NOMO-1 treated with DMSO at 0.1 percent for 48 hours (cell line): ENCODE data around the gene DHX16.
"Not testable (repeated sequence)": the region's sequence is repeated elsewhere in the genome, so short reads cannot be mapped to it uniquely, and the experiment has no call there.

Experiments used
- DNase-seq: peaks from one replicate; lab custom pipeline; 2025; ENCODE audit not compliant: unreplicated experiment; lab: John Stamatoyannopoulos, UW

The DHX16 gene

GRCh38 chr6:30679765-30680535 lies 7.1 kb upstream of the DHX16 start:
- no peak for DNase-seq

DNA sequence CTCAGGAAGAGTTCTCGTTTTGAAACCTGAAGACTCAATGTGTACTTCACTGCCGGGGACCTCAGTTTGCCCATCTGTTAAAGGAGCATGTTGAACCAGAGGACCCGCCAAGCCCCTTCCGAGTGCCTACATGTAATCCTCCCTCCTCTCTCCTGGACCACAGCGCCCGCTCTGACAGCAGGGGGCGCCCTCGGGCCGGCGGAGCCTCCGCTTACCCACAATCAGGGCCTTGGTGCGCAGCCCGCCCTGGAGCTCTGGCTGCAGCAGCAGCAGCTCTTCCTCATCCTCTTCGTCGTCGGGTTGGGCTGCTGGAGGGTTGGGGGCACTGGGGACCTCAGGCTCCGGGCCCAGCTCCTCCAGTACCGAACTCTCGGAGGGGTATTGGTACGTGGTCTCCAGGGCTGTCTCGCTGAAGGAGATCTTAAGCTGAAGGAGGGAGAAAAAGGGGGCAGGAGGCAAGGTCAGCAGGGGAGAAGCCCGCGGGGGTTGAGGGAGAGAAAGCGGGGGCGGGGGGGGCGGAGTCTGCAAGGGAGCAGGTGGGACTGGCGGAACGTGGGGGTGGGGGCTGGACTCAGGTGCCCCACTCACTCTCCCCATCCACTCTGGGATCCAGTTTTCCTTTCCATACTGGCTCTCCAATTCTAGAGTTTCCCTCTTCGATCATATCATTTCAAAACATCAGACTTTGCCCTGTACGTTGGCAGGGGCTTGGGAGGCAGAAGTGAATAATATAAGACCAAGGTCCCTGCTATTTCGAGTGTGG lies 6.3 kb upstream of the DHX16 start:
- peak; percentile 76 for DNase-seq

DNA sequence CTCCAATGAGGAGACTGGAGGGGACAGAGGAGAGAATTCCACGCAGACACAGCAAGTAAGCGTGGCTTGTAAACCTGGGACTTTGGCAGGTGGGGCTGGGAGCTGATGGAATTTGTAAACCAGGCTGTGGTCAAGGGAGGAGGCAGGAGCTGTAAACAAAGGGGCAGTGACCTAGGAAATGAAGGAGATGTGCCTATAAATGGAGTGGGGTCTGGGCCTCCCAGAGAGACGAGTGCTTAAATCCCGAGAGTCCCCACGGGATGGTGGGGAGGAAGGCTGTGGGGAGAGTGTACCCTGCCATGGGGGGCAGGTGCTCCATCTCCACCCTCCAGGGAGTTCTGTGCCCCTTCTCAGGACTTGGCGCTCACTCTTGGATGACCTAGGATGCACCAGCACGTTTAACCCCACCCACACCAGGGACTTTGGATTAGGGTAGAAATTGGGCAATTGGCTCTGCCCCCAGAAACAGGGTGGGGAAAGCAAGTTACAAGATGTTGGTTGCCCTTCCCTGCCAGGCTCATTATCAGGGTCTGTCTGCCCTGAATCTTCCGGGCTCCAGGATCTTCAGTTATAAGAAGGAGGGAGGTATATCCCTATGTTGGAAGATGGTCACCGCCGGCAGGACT lies 4.0 kb upstream of the DHX16 start:
- DNase-seq, result no peak

DNA sequence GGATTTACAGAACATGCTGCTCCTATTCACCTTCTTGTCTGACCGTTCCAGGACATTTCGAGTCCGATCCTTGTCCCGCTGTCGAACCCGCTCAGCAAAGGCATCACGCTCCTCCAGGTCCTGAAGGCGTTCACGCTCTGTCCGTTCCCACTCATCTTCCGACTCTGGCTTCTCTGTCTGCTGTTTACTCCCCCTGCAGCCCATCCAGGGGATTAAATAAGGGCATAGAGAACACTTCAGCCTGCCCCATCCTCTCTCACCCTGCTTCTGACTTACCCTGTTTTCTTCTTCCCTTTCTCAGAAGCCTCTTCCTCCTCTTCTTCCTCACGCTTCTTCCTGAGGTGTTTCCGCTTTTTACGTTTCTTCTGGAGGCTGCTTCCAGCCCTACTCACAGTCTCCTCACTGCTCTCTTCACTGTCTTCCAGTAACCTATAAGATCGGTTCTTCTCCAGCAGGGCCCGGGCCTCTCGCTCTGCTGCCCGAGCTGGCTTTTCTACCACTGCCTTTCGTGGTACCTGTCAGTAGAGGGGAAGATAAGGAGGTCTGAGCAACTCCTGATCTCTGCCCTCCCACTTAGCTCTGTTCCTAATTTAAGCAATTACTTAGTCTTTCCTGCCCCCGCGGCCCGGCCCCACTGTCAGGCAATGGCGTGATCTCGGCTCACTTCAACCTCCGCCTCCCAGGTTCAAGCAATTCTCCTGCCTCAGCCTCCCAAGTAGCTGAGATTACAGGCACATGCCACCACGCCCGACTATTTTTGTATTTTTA lies 1.9 kb downstream of the DHX16 start:
- no peak for DNase-seq

GRCh38 chr6:30666300-30666699 lies 6.5 kb downstream of the DHX16 start:
- not testable (repeated sequence) for DNase-seq

DNA sequence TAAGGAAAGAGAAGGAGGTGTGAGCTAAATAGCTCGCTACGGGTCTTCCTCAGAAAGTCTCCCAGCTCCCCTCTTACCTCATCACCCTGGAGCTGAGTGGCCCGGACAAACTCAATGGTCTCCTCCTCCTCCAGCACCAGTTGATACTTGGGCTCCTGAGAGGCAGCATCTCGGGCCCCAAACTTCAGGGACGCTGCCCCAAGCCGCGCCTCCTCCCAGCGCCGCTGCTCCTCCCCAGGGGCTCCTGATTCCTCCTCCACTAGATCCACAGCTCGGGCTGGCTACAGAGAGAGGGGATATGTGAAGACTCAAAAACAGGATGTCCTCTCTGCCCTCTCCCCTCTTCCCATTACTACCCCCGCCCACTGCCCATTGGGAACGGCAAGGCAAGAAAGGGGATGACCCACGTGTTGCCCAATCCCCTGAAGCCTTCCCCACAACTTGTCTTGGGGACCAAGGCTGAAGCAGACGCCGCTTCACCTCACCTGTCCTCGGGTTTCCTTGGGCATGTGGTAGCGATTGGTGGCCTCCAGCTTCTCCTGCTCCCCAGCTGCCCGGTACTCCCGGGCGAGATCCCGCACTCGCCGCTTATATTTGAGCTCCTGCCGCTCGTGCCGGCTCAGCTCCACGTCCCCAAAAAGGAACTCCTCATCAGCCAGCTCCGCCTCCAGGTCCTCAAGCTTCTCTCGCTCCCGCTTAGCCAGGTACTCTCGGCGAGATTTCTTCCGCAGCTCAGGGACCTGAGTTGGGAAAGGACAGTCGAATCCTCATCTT lies 7.6 kb downstream of the DHX16 start:
- no peak for DNase-seq

DNA sequence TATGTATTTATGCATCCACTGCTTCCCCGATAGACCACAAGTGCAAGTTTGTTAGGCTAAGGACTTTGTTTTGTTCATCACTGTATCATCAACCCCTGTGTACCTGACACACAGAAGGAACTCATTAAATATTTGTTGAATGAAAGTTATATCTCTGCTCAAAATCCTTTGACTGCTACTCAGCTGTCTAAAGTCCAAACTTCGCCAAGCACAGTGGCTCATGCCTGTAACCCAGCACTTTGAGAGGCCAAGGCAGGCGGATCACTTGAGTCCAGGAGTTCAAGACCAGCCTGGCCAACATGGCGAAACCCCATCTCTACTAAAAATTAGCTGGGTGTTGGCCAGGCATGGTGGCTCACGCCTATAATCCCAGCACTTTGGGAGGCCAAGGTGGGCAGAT lies 14.9 kb downstream of the DHX16 start:
- not testable (repeated sequence) for DNase-seq

- DNase-seq, result no peak
Measured at GRCh38 chr6:30657454-30657853, 15.4 kb downstream of the DHX16 start.

- DNase-seq, result peak; percentile 83
Measured at GRCh38 chr6:30656513-30656912, 16.3 kb downstream of the DHX16 start.

- DNase-seq, result no peak
Measured at GRCh38 chr6:30655743-30656094, 17.1 kb downstream of the DHX16 start.

- DNase-seq, result no peak
Measured at GRCh38 chr6:30654798-30655742, 17.7 kb downstream of the DHX16 start.

DNA sequence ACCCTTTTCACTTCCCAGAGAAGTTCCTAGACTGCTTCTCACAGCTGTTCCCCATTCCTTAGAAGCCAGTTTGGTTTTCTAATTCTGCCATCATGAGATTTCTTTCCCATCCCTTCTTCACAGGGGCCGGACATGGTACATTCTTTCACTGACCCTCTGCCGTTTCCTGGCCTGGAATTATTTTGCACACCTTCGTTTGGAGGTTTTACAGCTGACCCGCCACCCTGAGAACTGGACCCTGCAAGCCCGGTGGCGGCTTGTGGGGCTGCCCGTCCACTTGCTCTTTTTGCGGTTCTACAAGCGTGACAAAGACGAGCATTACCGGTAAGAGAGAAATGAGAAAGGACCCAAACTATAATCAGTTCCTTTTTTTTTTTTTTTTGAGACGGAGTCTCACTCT lies 21.7 kb downstream of the DHX16 start:
- DNase-seq, result no peak

GRCh38 chr6:30647242-30648116 lies 25.3 kb downstream of the DHX16 start:
- peak; percentile 67 for DNase-seq

DNA sequence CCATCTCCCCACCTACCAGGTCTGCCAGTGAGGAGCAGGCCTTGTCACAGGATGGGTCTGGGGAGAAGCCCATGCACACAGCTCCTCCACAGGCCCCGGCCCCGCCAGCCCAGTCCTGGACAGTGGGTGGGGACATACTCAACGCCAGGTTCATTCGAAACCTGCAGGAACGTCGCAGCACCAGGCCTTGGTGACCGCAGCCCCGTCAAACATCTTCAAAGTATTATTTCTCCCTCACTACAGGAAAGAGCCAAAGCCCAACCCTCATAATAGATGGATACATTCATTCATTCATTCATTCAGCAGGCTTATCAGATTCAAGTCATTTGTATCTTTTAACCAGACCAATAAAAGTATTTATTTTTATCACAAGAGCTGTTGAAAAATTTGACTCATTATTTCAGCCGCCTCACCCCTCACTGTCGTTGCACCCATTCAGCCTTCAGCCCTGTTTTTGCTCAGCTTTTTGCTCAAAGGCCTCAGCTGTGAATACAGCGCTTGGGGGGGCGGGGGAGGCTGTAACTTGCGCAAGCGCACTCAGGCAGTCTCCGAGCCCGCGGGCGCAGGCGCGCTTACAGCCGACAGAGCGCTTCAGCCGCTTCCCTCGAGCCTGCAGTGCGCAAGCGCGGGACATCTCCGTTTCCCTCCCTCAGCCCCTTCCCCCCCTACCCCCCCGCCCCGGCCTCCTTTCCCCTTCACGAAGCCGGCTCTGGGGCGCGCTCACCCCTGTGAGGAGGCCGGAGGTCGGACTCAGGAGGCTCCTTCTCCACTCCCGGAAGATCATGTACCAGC lies 26.2 kb downstream of the DHX16 start, which contains the start of gene C6orf136:
TSS of gene C6orf136 (plus strand) at position 684 of the 792 bp plus-strand sequence. CDS start at position 783, 99 bp downstream.
- peak; percentile 90 for DNase-seq

- DNase-seq, result no peak
Measured at GRCh38 chr6:30645989-30646388, 26.8 kb downstream of the DHX16 start.

DNA sequence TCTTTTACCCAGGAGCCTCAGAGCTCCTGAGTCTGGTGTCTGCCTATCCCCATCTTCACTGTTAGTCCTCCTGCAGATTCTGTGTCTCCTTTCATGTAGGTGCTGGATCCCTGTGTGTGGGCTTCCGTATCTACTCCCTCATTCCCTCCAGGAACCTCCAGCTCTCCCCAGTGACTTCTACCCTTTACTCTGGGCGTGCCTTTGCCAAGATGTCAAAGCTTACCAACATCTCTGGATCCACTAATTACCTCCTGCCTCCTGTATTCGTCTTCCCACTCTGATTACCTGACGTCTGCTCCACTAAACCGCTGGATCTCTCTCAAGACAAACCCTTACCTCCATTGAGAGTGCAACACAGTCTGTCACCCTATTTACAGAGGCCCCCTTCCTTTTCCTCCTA lies 28.0 kb downstream of the DHX16 start:
- no peak for DNase-seq

- no peak for DNase-seq
Measured at GRCh38 chr6:30643656-30644055, 29.1 kb downstream of the DHX16 start.

- no peak for DNase-seq
Measured at GRCh38 chr6:30641048-30641447, 31.8 kb downstream of the DHX16 start.
